NB4 (cell line): ENCODE measurements around the gene RSAD1.

Source experiments
- DNase-seq: peaks from one replicate; pipeline ENCODE4 v3.0.0; 2010; ENCODE audit warnings: low read depth
- H3K4me3 ChIP-seq: one replicate; pipeline ENCODE4 v1.5.1; 2011; ENCODE audit warnings: mild to moderate bottlenecking, low read depth, low read length, moderate library complexity
- CTCF ChIP-seq: IDR thresholded peaks from one replicate; pipeline ENCODE4 v1.5.1; 2012; ENCODE audit warnings: low read depth, low read length
- MAX ChIP-seq: IDR thresholded peaks from 2 replicates; pipeline ENCODE4 v1.6.1; 2011; ENCODE audit warnings: low read depth, low read length
- MYC ChIP-seq: IDR thresholded peaks from 2 replicates; pipeline ENCODE4 v1.6.1; 2011; ENCODE audit warnings: low read depth, low read length
- POLR2A ChIP-seq: IDR thresholded peaks from 2 replicates; pipeline ENCODE4 v1.6.1; 2011; ENCODE audit warnings: mild to moderate bottlenecking; ENCODE audit not compliant: insufficient read length; ENCODE audit errors: extremely low read depth

The RSAD1 gene

GRCh38 chr17:50447870-50448595 lies 30.6 kb upstream of the RSAD1 start:
- DNase-seq, result no peak
- TF ChIP-seq MAX (no peak), MYC (no peak)
- H3K4me3 ChIP-seq, result no peak overlapping the region

GRCh38 chr17:50448643-50449042 lies 30.0 kb upstream of the RSAD1 start:
- no peak overlapping the region for H3K4me3 ChIP-seq
- TF ChIP-seq MYC (no peak), POLR2A (no peak)
- no peak for DNase-seq

GRCh38 chr17:50451943-50452629 lies 26.6 kb upstream of the RSAD1 start:
- no peak for TF ChIP-seq POLR2A
- TF ChIP-seq CTCF, result no peak
- TF ChIP-seq MYC, result no peak
- TF ChIP-seq MAX, result no peak
- H3K4me3 ChIP-seq, result peak overlapping the region; percentile 27
- peak; percentile 40 for DNase-seq

GRCh38 chr17:50452630-50453300 lies 25.9 kb upstream of the RSAD1 start:
- H3K4me3 ChIP-seq, result peak overlapping the region; percentile 21
- DNase-seq, result peak; percentile 78
- TF ChIP-seq CTCF, result no peak
- peak; percentile 49; the same call in 1 of the 2 replicates for TF ChIP-seq MYC

GRCh38 chr17:50453901-50454300 lies 24.8 kb upstream of the RSAD1 start:
- no peak for DNase-seq

GRCh38 chr17:50457621-50458020 lies 21.0 kb upstream of the RSAD1 start:
- no peak for DNase-seq
- TF ChIP-seq POLR2A (no peak), CTCF (no peak), MAX (no peak), MYC (no peak)
- no peak overlapping the region for H3K4me3 ChIP-seq

More at GRCh38 chr17:50453901-50454300, 24.8 kb upstream of the RSAD1 start:
- TF ChIP-seq MAX (no peak), MYC (no peak), POLR2A (no peak), CTCF (no peak)
- no peak overlapping the region for H3K4me3 ChIP-seq

GRCh38 chr17:50458270-50458669 lies 20.4 kb upstream of the RSAD1 start:
- TF ChIP-seq CTCF (no peak), MAX (no peak), MYC (no peak), POLR2A (no peak)
- H3K4me3 ChIP-seq, result no peak overlapping the region
- no peak for DNase-seq
